ENCODE data around the gene EEF2KMT. TPM values are rescaled to one million over a fixed set of nuclear protein-coding genes. Genes with fewer than 3 reads are reported as not detected.

EEF2KMT gene
- total RNA-seq, 2 experiments from 2014 or later, result 11.5 to 18.5 TPM

DNA sequence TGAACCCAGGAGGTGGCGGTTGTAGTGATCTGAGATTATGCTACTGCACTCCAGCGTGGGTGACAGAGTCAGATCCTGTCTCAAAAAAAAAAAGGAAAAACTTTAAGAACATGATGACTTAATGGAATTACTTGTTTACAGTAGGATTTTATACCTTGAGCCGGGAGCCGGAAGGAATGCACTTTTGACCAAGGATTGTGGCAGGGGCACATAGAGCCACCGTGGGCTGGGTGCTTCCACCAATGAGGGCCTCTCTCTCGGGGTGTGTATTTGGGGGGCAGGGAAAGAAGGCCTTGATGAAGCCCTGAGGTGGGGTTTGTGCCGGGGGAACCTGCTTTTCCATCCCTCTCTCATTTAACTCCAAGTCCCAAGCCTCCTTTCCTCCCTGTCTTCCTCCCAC lies 57.1 kb downstream of the EEF2KMT start:
- DNase-seq (ENCODE audit: low spot score), result no peak
- BruUV-seq (replicated peaks), result no TSS peak
- intact Hi-C loops (cut with micrococcal nuclease; ENCODE audit: unreplicated experiment), result no loop called here
- CTCF ChIA-PET (ENCODE audit: unreplicated experiment), result no interaction called here
- TF ChIP-seq, protein P1, sequence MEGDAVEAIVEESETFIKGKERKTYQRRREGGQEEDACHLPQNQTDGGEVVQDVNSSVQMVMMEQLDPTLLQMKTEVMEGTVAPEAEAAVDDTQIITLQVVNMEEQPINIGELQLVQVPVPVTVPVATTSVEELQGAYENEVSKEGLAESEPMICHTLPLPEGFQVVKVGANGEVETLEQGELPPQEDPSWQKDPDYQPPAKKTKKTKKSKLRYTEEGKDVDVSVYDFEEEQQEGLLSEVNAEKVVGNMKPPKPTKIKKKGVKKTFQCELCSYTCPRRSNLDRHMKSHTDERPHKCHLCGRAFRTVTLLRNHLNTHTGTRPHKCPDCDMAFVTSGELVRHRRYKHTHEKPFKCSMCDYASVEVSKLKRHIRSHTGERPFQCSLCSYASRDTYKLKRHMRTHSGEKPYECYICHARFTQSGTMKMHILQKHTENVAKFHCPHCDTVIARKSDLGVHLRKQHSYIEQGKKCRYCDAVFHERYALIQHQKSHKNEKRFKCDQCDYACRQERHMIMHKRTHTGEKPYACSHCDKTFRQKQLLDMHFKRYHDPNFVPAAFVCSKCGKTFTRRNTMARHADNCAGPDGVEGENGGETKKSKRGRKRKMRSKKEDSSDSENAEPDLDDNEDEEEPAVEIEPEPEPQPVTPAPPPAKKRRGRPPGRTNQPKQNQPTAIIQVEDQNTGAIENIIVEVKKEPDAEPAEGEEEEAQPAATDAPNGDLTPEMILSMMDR (conservative IDR thresholded peaks at IDR 0.05; ENCODE audit: low read length), result no peak
- no peak for TF ChIP-seq EZH2phosphoT487 (IDR thresholded peaks at IDR 0.05; ENCODE audit: borderline replicate concordance, low read depth, low read length)
- no peaks in the 10 kb centered on the region for H3K9me2 ChIP-seq (ENCODE audit: insufficient read depth, low read length)
- no peak overlapping the region for H3K4me3 ChIP-seq (ENCODE audit: low read depth, low read length, poor library complexity, severe bottlenecking)
- H3K27ac ChIP-seq (ENCODE audit: low read depth, low read length, poor library complexity, severe bottlenecking), result no peak overlapping the region
- no peaks in the 10 kb centered on the region for H3K79me2 ChIP-seq (ENCODE audit: insufficient read depth, low read depth, low read length)
- H3K9me3 ChIP-seq (ENCODE audit: low read length), result no peaks in the 10 kb centered on the region
- no peaks in the 10 kb centered on the region for H4K20me1 ChIP-seq (ENCODE audit: insufficient read depth, low read length)
- H3K4me1 ChIP-seq (ENCODE audit: insufficient read depth, low read length, poor library complexity, severe bottlenecking), result no peaks in the 10 kb centered on the region
- H2AFZ ChIP-seq (ENCODE audit: low read length), result no peak overlapping the region
- POLR2A ChIA-PET, result no interaction called here
- no peak overlapping the region for H3K4me2 ChIP-seq (ENCODE audit: low read length)
- H3K36me3 ChIP-seq (ENCODE audit: insufficient read depth, low read length), result no peaks in the 10 kb centered on the region

DNA sequence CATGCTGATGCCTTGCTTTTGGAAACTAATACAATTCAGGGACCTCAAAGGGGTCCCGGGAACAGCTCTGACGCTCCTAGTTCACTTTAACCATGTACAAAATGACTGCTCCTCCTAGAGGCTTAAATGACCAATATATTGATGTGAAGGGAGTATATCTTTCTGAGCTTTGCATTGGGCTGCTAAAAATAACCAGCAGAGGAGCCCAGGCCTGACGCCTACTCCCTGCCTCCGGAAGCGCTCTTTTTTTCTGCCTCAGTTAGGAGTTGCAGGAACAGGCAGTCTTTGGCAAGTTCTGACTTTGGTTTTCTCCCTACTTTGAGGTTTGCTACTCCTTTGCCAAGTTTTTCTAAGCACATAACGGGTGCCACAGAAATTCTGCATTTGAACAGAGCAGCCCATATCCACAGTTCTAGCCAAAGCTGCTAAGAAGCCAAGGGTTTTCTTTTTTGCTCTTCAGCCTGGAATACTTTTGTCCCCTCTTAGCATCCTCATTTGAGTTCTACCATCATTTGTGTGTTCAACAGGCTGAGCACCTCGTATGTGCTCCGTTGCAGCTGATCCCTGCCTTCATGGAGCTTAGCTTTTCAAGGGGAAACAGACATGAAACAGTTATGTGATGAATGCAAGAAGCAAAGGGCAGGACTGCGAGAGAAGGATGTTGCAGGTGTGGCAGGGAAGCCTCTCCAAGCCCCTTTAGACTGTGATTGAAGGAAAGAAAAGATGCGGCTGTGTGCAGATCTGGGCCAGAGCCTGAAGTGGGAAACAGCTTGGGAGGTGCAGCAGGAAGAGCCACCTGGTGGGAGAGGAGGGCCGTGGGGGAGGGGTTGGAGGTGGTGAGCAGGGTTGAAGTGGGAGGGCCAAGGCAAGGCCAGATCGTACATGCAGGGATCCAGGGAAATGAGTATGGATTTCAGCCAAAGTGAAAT lies 61.1 kb downstream of the EEF2KMT start:
- Histone ChIP-seq H3K9me3 (ENCODE audit: low read length) (no peaks in the 10 kb centered on the region), H4K20me1 (ENCODE audit: insufficient read depth, low read length) (no peaks in the 10 kb centered on the region), H3K4me1 (ENCODE audit: insufficient read depth, low read length, poor library complexity, severe bottlenecking) (peaks cover 15% of the 10 kb centered on the region), H3K4me3 (ENCODE audit: low read depth, low read length, poor library complexity, severe bottlenecking) (no peak overlapping the region), H3K79me2 (ENCODE audit: insufficient read depth, low read depth, low read length) (no peaks in the 10 kb centered on the region), H3K4me2 (ENCODE audit: low read length) (no peak overlapping the region), H3K27ac (ENCODE audit: low read depth, low read length, poor library complexity, severe bottlenecking) (no peak overlapping the region), H3K36me3 (ENCODE audit: insufficient read depth, low read length) (no peaks in the 10 kb centered on the region), H2AFZ (ENCODE audit: low read length) (no peak overlapping the region), H3K9me2 (ENCODE audit: insufficient read depth, low read length) (no peaks in the 10 kb centered on the region)
- BruUV-seq (replicated peaks), result no TSS peak
- ChIA-PET POLR2A (no interaction called here), CTCF (ENCODE audit: unreplicated experiment) (no interaction called here)
- TF ChIP-seq, protein P1 (conservative IDR thresholded peaks at IDR 0.05; ENCODE audit: low read length), result no peak
- no peak for TF ChIP-seq EZH2phosphoT487 (IDR thresholded peaks at IDR 0.05; ENCODE audit: borderline replicate concordance, low read depth, low read length)
- DNase-seq (ENCODE audit: low spot score), result no peak
- intact Hi-C loops (cut with micrococcal nuclease; ENCODE audit: unreplicated experiment), result no loop called here

DNA sequence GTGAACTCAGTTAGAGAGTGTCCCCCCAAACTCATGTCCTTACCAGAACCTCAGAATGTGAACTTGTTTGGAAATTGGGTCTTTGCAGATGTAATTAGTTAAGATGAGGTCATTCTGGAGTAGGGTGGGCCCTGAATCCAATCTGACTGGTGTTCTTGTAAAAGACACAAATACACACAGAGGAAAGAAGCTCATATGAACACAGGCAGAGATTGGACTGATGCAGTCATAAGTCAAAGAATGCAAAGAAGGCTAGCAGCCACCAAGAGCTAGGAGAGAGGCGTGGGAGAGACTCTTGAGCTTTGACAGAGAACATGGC lies 61.7 kb downstream of the EEF2KMT start:
- Histone ChIP-seq H3K9me2 (ENCODE audit: insufficient read depth, low read length) (no peaks in the 10 kb centered on the region), H3K27ac (ENCODE audit: low read depth, low read length, poor library complexity, severe bottlenecking) (no peak overlapping the region), H2AFZ (ENCODE audit: low read length) (no peak overlapping the region), H3K36me3 (ENCODE audit: insufficient read depth, low read length) (no peaks in the 10 kb centered on the region), H3K9me3 (ENCODE audit: low read length) (no peaks in the 10 kb centered on the region), H3K4me1 (ENCODE audit: insufficient read depth, low read length, poor library complexity, severe bottlenecking) (peaks cover 15% of the 10 kb centered on the region), H4K20me1 (ENCODE audit: insufficient read depth, low read length) (no peaks in the 10 kb centered on the region), H3K4me3 (ENCODE audit: low read depth, low read length, poor library complexity, severe bottlenecking) (no peak overlapping the region), H3K79me2 (ENCODE audit: insufficient read depth, low read depth, low read length) (no peaks in the 10 kb centered on the region), H3K4me2 (ENCODE audit: low read length) (no peak overlapping the region)
- TF ChIP-seq, protein P1 (conservative IDR thresholded peaks at IDR 0.05; ENCODE audit: low read length), result no peak
- no peak for TF ChIP-seq EZH2phosphoT487 (IDR thresholded peaks at IDR 0.05; ENCODE audit: borderline replicate concordance, low read depth, low read length)
- intact Hi-C loops (cut with micrococcal nuclease; ENCODE audit: unreplicated experiment), result no loop called here
- no peak for DNase-seq (ENCODE audit: low spot score)
- POLR2A ChIA-PET, result no interaction called here
- no TSS peak for BruUV-seq (replicated peaks)
- CTCF ChIA-PET (ENCODE audit: unreplicated experiment), result no interaction called here
